ENCODE results near the gene BHLHA15.

Gene BHLHA15

DNA sequence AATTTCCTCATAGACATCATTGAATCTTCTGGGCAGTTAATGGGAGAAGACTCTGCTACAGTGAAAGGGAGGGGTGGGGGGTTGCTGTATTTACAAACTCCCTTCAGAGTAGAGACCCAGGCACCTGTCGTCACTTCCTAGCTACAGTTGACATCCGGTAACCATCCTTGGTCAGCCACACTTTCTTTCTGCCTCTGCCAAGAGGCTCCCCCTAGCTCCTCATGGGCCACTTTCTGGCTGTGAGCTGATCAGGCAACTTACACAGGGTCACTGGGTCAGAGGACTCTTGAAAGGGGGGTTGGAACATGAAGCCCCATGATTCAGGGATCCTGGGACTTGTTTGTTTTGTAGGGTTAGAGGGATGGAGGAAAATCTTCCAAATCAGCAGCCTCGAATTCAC lies 39.5 kb downstream of the BHLHA15 start:
- DNase-seq, result no peak

GRCh38 chr7:98251231-98251600 lies 40.0 kb downstream of the BHLHA15 start:
- DNase-seq, result no peak

- peak; percentile 90 for DNase-seq
These were observed 40.6 kb downstream of the BHLHA15 start, which contains the start of gene TECPR1 for GRCh38 chr7:98251601-98252424. Gene TECPR1 (minus strand): TSS chr7:98252232. CDS start chr7:98246146, 6,086 bp downstream.

- DNase-seq, result no peak
These were observed 41.3 kb downstream of the BHLHA15 start for GRCh38 chr7:98252425-98253054.

DNA sequence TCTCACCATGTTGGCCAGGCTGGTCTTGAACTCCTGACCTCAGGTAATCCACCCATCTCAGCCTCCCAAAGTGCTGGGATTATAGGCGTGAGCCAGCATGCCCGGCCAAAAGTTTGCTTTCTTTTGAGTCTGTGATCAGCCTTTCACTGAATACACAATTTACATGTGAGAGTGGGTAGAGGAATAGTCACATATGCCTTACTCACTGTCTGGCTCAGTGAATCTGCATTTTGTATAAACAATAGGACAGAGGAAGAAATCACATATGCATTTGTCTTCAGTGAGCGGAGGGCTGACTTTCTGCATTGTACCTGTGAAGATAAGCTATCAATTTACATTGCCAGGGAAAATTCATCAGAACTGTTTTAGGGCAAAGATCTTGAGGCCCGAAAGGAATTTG lies 43.3 kb downstream of the BHLHA15 start:
- DNase-seq, result no peak

- no peak for DNase-seq
These were observed 43.8 kb downstream of the BHLHA15 start for GRCh38 chr7:98254951-98255610.

DNA sequence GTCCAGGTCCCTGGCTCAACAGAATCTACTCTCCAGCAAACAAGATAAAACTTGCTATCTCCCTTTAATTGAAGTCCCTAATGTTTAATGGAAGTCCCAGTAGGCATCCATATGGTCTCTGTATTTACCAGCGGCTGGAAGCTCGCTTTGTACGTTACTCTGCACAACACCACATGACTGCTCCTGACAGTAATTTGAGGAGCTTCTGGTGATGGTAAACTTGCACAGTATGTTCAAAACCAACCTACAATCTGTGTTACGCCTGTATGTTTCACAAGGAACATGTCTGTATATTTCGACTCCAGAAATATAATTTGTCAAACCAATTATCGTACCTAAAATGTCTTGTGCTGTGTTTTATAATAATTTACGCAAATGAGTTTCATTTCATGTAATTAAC lies 45.2 kb downstream of the BHLHA15 start:
- DNase-seq, result no peak

GRCh38 chr7:98257701-98258100 lies 46.5 kb downstream of the BHLHA15 start:
- no peak for DNase-seq
